NCI-H2227 treated with DMSO at 0.1 percent for 48 hours (cell line): ENCODE results near the gene CC2D2B.
"Not testable (repeated sequence)": the region's sequence is repeated elsewhere in the genome, so short reads cannot be mapped to it uniquely, and the experiment has no call there.

Source experiments
- DNase-seq: peaks from one replicate; lab custom pipeline; 2025; lab: John Stamatoyannopoulos, UW

CC2D2B gene

GRCh38 chr10:96017191-96017687 is 109.5 kb downstream of the CC2D2B start:
- peak; percentile 0 for DNase-seq

- DNase-seq, result no peak
These were observed 113.6 kb downstream of the CC2D2B start for GRCh38 chr10:96021332-96021731.

GRCh38 chr10:96022739-96023138 is 115.0 kb downstream of the CC2D2B start:
- DNase-seq, result no peak

GRCh38 chr10:96023168-96023567 is 115.4 kb downstream of the CC2D2B start:
- no peak for DNase-seq

GRCh38 chr10:96025566-96025965 is 117.8 kb downstream of the CC2D2B start:
- no peak for DNase-seq

- DNase-seq, result no peak
These were observed 126.8 kb downstream of the CC2D2B start for GRCh38 chr10:96034625-96035024.

- no peak for DNase-seq
These were observed 131.0 kb downstream of the CC2D2B start for GRCh38 chr10:96038476-96039387.

GRCh38 chr10:96041146-96041545 is 133.4 kb downstream of the CC2D2B start:
- DNase-seq, result no peak

- DNase-seq, result peak; percentile 59
These were observed 135.5 kb downstream of the CC2D2B start, which contains the start of gene CCNJ for GRCh38 chr10:96043033-96043892. CCNJ (plus strand) TSS chr10:96043583; CDS start chr10:96044394, 811 bp downstream.

GRCh38 chr10:96043893-96044715 is 136.3 kb downstream of the CC2D2B start:
- DNase-seq, result peak; percentile 39

GRCh38 chr10:96044736-96045135 is 137.0 kb downstream of the CC2D2B start:
- DNase-seq, result no peak

GRCh38 chr10:96046546-96046945 is 138.8 kb downstream of the CC2D2B start:
- no peak for DNase-seq

GRCh38 chr10:96047004-96047649 is 139.4 kb downstream of the CC2D2B start:
- no peak for DNase-seq

- DNase-seq, result not testable (repeated sequence)
These were observed 140.2 kb downstream of the CC2D2B start for GRCh38 chr10:96047925-96048324.

GRCh38 chr10:96049340-96049739 is 141.6 kb downstream of the CC2D2B start:
- DNase-seq, result no peak

GRCh38 chr10:96053985-96054384 is 146.2 kb downstream of the CC2D2B start:
- no peak for DNase-seq

GRCh38 chr10:96056787-96057186 is 149.0 kb downstream of the CC2D2B start:
- no peak for DNase-seq

GRCh38 chr10:96061232-96061631 is 153.5 kb downstream of the CC2D2B start:
- no peak for DNase-seq

GRCh38 chr10:96072674-96073073 is 164.9 kb downstream of the CC2D2B start:
- no peak for DNase-seq

GRCh38 chr10:96073722-96074121 is 165.9 kb downstream of the CC2D2B start:
- no peak for DNase-seq

- DNase-seq, result no peak
These were observed 167.0 kb downstream of the CC2D2B start for GRCh38 chr10:96074776-96075175.
